Measurements from ENCODE around the gene ARFGEF2.
"Not testable (repeated sequence)": the region's sequence is repeated elsewhere in the genome, so short reads cannot be mapped to it uniquely, and the experiment has no call there.

The ARFGEF2 gene

GRCh38 chr20:48956052-48956451, 34.5 kb downstream of the ARFGEF2 start:
- no peak for DNase-seq

GRCh38 chr20:48957053-48957481, 35.6 kb downstream of the ARFGEF2 start:
- no peak for DNase-seq

DNA sequence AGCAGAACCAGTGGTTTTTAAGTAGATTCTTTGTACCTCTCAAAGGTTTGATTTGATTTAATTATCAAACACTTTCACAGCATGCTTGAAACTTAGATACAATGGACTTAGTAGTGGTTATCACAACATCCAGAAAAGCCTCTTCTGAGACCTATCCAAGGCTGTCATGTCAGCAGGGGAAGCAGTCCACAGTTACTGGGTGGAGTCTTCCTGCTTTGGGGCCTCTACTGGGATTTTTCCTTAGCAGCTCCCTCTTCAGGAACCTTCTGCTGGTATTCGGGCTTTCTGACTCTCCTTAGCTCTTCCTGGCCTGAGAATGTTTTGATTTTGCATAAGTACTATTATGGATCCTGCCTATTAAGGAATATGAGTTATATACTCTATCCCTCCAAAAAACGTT, 36.0 kb downstream of the ARFGEF2 start:
- DNase-seq, result no peak

GRCh38 chr20:48958743-48959142, 37.2 kb downstream of the ARFGEF2 start:
- no peak for DNase-seq

DNA sequence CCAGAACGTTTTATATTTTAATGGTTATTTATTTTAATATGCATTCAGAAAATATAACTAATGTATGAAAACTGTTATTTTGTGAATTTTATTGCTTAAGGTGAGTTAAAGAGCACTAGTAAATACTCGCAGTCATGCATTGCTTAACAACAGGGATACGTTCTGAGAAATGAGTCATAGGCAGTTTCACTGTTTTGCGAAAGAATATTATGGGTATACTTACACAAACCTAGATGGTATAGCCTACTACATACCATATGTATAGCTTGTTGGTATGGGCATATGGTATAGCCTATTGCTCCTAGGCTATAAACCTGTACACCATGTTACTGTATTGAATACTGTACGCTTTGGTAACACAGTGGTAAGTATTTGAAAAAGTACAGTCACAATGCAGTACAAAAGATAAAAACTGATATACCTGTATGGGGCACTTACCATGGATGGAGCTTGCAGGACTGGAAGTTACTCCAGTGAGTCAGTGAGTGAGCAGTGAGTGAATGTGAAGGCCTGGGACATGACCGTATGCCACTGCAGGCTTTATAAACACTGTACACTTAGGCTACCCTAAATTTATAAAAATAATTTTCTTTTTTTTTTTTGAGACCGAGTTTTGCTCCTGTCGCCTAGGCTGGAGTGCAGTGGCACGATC, 38.5 kb downstream of the ARFGEF2 start:
- no peak for DNase-seq

- DNase-seq, result no peak
These were observed 40.9 kb downstream of the ARFGEF2 start for GRCh38 chr20:48962421-48962820.

GRCh38 chr20:48962976-48963771, 41.7 kb downstream of the ARFGEF2 start:
- no peak for DNase-seq

DNA sequence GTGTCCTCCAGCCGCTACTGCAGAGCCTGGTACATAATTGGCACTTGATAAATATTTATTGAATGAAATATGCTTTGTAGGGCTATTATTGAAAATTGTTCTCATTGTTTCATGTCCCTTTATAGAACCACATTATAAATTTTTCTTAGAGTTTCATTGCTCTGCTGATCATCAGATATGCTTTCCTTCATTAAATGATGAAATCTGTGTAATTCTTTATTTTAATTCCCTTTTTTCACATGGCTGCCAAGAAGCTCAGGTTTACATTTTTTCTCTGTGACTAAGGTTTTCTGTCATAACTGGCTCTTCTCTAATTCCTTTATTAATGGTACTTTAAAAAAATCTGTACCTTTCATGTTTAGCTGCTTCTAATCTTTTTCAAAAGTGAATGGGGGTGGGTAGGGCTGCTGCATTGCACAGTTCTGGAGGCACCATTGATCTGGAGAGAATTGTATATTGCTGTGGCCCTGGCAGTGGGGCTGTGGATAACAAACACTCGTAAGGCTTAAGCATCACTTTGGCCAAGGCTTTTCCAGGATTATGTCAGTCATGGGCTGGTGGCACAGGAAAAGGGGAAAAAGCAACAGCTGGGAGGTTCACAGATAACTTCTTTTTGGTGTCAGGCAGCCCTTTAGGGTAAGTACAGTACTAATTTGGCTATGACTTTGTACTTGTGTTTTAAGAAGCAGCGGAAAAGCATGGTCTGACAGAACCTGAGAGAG, 43.8 kb downstream of the ARFGEF2 start:
- no peak for DNase-seq

DNA sequence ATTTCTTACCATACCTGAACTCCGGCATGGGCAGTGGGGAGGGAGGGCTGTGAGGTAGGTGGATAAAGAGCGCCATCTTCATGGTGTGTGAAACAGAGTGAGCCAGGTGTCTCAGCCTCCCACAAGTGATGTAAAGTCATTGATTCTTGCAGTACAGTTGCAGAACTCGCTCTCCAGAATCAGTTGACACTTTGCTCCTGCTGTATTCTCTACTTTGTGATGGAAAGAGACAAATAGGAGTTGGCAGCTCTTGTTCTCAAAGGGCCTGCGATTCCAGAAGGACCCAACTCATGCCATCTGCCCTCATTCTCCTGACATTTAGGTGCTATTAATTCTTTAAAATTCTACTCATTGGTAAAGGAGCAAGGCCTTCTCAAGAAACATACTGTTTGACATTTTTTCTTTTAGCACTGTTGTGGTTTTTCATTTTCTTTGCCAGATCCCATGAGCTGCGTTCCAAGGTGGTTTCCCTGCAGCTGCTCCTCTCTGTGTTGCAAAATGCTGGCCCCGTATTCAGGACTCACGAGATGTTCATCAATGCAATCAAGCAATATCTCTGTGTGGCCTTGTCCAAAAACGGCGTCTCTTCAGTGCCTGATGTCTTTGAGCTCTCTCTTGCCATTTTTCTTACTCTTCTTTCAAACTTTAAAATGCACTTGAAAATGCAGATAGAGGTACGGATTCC, 49.3 kb downstream of the ARFGEF2 start:
- no peak for DNase-seq

GRCh38 chr20:48971956-48972355, 50.4 kb downstream of the ARFGEF2 start:
- no peak for DNase-seq

DNA sequence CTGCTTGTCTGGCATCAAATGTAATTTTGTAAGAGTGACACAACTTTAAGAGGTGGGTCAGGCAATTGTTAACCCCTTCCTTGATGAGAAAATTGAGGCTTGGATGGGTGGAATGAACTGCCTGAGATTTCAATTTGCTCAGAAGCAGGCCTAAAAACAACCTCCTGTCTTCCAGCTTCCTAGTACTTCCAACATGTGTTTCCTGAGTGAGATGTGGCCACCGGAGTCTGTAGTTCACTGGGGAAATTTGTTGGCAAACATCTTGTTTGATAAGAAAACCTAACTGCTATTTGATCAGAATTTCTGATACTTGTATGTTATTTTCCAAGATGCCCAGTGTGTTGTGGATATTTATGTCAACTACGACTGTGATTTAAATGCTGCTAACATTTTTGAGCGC, 51.3 kb downstream of the ARFGEF2 start:
- no peak for DNase-seq

- DNase-seq, result no peak
These were observed 54.4 kb downstream of the ARFGEF2 start for GRCh38 chr20:48975955-48976354.

GRCh38 chr20:48979980-48980379, 58.5 kb downstream of the ARFGEF2 start:
- not testable (repeated sequence) for DNase-seq

DNA sequence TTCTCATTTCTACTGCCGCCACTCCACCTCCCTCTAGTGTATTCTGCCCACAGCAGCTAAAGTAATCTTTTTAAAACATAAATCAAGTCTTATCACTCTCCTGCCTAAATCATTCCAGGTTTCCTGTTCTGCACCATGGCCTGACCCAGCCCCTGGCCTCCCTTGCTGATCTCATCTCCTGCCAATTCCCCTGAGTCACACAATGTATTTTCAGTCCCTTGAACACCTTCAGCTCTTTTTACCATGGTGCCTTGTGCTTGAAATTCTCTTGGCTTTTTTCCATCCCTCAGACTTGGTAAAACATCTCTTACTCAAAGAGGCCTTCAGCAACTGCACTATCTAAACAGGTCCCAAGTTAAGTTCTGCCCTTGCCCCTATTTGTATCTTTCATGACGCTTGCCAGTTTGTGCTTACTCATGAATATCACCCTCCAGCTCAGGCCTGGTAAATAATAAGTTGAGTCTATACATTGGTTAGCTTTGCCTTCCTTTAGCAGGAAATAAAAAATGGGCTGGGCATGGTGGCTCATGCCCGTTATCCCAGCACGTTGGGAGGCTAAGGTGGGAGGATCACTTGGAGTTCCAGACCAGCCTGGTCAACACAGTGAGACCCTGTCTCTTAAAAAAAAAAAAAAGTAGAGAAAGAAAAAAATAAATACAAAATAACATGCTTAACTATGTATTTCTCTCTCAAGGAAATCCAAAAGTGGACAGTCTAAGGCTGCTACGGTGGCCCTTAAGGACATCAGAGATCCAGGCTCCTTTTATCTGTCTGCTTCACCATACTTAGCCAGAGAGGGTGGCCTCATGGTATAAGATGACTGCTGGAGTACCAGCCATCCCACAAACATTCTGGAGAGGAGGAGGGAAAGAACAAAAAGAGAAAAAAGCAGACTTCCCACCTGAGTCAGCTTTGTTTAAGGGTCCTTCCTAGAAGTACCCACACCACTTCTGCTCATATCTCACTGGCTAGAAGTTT, 62.2 kb downstream of the ARFGEF2 start:
- DNase-seq, result peak; percentile 27

- no peak for DNase-seq
These were observed 63.2 kb downstream of the ARFGEF2 start for GRCh38 chr20:48984575-48985219.

DNA sequence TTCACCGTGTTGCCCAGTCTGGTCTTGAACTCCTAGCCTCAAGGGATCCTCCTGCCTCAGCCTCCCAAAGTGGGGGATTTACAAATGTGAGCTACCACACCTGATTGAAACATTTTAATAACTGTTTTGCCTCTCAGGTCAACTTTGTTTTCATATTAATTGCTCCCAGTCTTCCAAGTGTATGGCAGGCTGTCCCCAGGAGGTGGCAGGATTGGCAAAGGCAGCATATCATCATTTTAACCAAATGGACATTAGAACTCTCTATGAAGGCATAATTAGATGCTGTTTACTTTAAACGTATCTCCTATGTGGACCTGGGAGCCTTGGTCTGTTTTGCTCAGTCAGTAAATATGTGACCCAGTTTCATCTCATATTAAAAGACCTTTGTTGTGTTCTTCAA, 65.4 kb downstream of the ARFGEF2 start:
- DNase-seq, result no peak

DNA sequence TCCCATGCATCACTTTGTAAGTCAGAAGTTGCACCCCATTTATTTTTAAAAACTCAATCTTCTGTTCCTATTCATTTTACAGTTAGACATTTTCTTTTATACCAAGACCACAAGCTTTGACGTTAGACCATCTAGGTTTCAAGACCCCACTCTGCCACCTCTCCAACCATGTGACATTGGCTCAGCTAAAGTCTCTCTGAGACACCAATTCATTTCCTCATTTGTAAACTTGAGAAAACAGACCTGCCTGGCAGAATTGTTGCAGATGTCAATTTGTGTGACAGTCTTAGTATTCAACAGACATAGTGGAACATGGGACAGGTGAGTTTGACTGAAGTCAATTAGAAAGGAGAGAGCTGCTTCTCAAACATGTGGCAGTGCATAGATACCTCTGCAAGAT, 69.0 kb downstream of the ARFGEF2 start:
- no peak for DNase-seq

DNA sequence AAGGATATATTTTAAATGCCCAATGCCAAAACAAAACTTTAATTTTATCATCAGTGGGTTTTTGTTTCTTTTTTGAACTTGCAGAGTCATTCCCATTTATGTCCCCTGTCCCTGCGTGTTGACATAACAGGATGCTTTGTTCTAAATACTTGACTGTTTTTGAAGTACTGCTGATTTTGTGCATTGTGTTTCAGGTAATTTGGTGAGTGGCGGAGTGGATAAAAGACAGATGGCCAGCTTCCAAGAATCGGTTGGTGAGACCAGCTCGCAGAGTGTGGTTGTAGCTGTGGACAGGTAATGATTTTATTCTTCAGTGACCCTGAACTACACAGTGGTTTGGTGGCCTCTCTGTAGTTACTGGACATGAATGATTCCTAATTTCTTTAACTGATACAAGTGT, 74.1 kb downstream of the ARFGEF2 start:
- DNase-seq, result no peak

DNA sequence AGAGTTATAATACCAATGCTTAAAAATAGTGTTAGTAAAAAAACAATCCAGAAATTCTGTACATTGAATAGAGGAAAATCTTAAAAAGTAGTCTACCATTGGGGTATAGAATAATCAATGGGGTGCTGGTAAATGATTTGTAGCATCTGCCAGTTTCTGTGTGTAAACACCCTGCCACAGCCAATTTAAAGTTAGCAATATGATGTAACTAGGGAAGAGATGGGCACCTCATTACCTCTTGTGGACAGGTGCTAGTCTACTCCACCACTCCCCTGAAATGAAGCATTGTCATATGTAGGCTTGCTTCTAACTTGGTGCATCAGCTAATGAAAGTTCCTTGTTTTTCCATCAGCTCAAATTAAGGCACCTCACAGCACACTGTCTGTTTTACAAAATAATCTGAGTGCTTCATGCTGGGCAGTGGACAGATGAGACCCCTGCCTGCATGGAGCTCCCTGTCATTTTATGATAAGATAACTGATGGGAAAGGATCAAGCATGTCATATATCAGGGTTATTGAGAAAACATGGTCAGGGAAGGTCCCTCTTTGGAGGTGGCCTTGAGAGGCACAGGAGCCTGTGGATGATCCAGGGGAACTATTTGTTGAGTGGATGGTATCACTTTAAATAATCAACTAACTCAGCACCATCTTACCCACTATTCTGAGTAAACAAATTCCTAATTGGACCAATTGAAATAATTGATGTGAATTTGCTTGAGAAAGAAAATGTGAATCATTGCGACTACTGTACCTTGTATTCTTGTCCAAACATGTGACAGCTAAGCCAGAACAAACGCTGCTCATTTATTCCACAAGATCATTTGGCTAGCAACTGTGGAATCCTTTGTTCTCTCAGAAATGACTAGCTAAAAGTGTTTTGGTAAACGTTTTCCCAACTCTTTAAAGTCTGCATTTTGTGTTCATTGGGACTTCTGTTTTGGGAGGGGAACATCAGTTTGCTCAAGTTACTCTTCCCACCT, 78.7 kb downstream of the ARFGEF2 start:
- DNase-seq, result no peak

- DNase-seq, result no peak
These were observed 80.2 kb downstream of the ARFGEF2 start for GRCh38 chr20:49001741-49002140.
